MM.1S (cell line): ENCODE data around the gene SMG7.

ENCODE experiments used
- DNase-seq: peaks from one replicate; pipeline ENCODE4 v3.0.0-alpha.2; 2015
- H2AFZ ChIP-seq: fragments of 300-600 bp; sonication (generic); 2 replicates; pipeline ENCODE4 v1.6.0; 2016; ENCODE audit warnings: antibody characterized with exemption, low read length
- H3F3A ChIP-seq: fragments of 300-600 bp; sonication (generic); 2 replicates; pipeline ENCODE4 v1.6.1; 2016; ENCODE audit warnings: mild to moderate bottlenecking, antibody characterized with exemption, low read length, moderate library complexity, mixed read lengths; ENCODE audit not compliant: insufficient read depth
- H3K27ac ChIP-seq: fragments of 300-600 bp; sonication (generic); 2 replicates; pipeline ENCODE4 v1.5.1; 2016; ENCODE audit warnings: mild to moderate bottlenecking, low read length
- H3K27me3 ChIP-seq: fragments of 300-600 bp; sonication (generic); replicated peaks from 2 replicates; pipeline ENCODE4 v1.6.0; 2016; ENCODE audit warnings: low read length; ENCODE audit not compliant: insufficient read depth
- H3K36me3 ChIP-seq: fragments of 300-600 bp; sonication (generic); replicated peaks from 2 replicates; pipeline ENCODE4 v1.6.1; 2016; ENCODE audit warnings: mild to moderate bottlenecking, low read length, mixed read lengths; ENCODE audit not compliant: insufficient read depth
- H3K4me1 ChIP-seq: fragments of 300-600 bp; sonication (generic); 2 replicates; pipeline ENCODE4 v1.6.1; 2016; ENCODE audit warnings: low read length, mixed read lengths
- H3K4me2 ChIP-seq: fragments of 300-600 bp; sonication (generic); 2 replicates; pipeline ENCODE4 v1.6.0; 2016; ENCODE audit warnings: low read depth, low read length
- H3K4me3 ChIP-seq: fragments of 300-600 bp; sonication (generic); 2 replicates; pipeline ENCODE4 v1.5.1; 2016; ENCODE audit warnings: low read length, mixed read lengths
- H3K79me2 ChIP-seq: fragments of 300-600 bp; sonication (generic); 2 replicates; pipeline ENCODE4 v1.6.1; 2016; ENCODE audit warnings: mixed run types, low read length, mixed read lengths
- H3K9ac ChIP-seq: fragments of 300-600 bp; sonication (generic); 2 replicates; pipeline ENCODE4 v1.6.1; 2016; ENCODE audit warnings: low read length, mixed read lengths
- H3K9me2 ChIP-seq: fragments of 300-600 bp; sonication (generic); replicated peaks from 2 replicates; pipeline ENCODE4 v1.6.1; 2016; ENCODE audit warnings: mild to moderate bottlenecking, low read length, mixed read lengths; ENCODE audit not compliant: insufficient read depth
- H3K9me3 ChIP-seq: fragments of 300-600 bp; sonication (generic); replicated peaks from 2 replicates; pipeline ENCODE4 v1.6.1; 2016; ENCODE audit warnings: mild to moderate bottlenecking, low read length, mixed read lengths; ENCODE audit not compliant: insufficient read depth
- H4K20me1 ChIP-seq: fragments of 300-600 bp; sonication (generic); 2 replicates; pipeline ENCODE4 v1.6.1; 2016; ENCODE audit warnings: mild to moderate bottlenecking, low read length, moderate library complexity, mixed read lengths; ENCODE audit not compliant: insufficient read depth
- EZH2 ChIP-seq: fragments of 300-600 bp; sonication (generic); optimal IDR thresholded peaks from 2 replicates; pipeline ENCODE3; 2017; ENCODE audit warnings: low read depth, mild to moderate bottlenecking, antibody characterized with exemption, low read length, mixed read lengths
- EZH2phosphoT487 ChIP-seq: fragments of 300-600 bp; sonication (generic); IDR thresholded peaks from 2 replicates; pipeline ENCODE4 v1.6.1; 2018; ENCODE audit warnings: antibody characterized with exemption, low read length
- TF ChIP-seq, protein P1 (sequence below): fragments of 300-600 bp; sonication (generic); IDR thresholded peaks from 2 replicates; pipeline ENCODE4 v1.5.1; 2016; ENCODE audit warnings: antibody characterized with exemption, low read length, mixed read lengths

SMG7 gene

DNA sequence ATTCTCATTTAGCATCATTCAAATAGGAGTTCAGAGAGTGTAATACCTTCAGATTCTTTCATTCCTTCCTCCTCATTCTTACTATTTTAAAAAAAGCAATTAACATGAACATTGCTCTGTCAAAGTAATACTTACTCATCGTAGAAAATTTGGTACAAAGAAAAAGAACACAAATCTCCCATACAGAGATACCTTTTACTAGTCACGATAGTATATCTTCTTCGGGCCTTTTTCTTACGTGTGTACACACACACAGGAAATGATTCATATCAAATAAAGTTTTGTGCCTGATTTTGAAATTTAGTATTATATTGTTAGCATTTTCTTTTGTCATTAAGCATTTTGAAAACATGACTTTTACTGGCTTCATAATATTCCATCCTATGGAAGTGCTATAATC lies 65.1 kb downstream of the SMG7 start:
- Histone ChIP-seq H3K36me3 (peaks cover 29% of the 10 kb centered on the region), H3K4me2 (no peak overlapping the region), H2AFZ (no peak overlapping the region), H3K27ac (no peak overlapping the region), H4K20me1 (no peaks in the 10 kb centered on the region), H3K4me3 (no peak overlapping the region), H3K79me2 (peaks cover 6% of the 10 kb centered on the region; the same call in 1 of the 2 replicates), H3K9me2 (no peaks in the 10 kb centered on the region), H3K9ac (no peak overlapping the region), H3K27me3 (no peaks in the 10 kb centered on the region), H3K4me1 (peaks cover 10% of the 10 kb centered on the region), H3F3A (peaks cover 7% of the 10 kb centered on the region; the same call in 1 of the 2 replicates), H3K9me3 (no peaks in the 10 kb centered on the region)
- TF ChIP-seq EZH2 (no peak), EZH2phosphoT487 (no peak)
- TF ChIP-seq, protein P1, sequence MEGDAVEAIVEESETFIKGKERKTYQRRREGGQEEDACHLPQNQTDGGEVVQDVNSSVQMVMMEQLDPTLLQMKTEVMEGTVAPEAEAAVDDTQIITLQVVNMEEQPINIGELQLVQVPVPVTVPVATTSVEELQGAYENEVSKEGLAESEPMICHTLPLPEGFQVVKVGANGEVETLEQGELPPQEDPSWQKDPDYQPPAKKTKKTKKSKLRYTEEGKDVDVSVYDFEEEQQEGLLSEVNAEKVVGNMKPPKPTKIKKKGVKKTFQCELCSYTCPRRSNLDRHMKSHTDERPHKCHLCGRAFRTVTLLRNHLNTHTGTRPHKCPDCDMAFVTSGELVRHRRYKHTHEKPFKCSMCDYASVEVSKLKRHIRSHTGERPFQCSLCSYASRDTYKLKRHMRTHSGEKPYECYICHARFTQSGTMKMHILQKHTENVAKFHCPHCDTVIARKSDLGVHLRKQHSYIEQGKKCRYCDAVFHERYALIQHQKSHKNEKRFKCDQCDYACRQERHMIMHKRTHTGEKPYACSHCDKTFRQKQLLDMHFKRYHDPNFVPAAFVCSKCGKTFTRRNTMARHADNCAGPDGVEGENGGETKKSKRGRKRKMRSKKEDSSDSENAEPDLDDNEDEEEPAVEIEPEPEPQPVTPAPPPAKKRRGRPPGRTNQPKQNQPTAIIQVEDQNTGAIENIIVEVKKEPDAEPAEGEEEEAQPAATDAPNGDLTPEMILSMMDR = no peak
- no peak for DNase-seq

DNA sequence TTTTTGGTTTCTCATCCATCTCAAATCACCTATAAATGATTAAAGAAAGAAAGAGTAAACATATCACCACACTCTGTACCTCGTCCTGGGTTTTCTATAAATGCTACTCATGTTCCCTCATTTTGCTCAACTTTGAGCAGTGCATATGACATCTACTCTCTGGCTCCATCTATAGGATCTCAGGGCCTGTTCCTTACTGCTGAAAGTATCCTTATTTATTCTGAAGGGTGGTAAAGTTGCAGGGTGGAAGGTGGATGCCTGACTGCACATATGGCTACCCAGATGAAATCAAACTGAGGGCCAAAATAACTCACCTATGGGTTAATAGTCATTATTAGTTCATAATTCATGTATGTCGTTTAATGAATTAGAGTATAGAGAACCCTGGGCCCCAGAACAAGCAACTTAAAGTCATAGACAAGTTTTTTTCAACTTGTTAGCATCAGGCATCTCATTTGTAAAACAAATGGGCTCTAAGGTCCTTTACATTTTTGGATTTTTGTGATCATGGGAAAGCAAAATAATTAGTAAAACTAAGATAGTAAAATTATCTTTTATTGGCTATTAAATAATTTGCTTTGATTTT lies 71.4 kb downstream of the SMG7 start:
- Histone ChIP-seq H3K36me3 (peaks cover 41% of the 10 kb centered on the region), H3F3A (peaks cover 7% of the 10 kb centered on the region; the same call in 1 of the 2 replicates), H3K4me3 (no peak overlapping the region), H3K27me3 (no peaks in the 10 kb centered on the region), H3K4me1 (peaks cover 27% of the 10 kb centered on the region), H3K79me2 (peaks cover 16% of the 10 kb centered on the region), H3K9ac (no peak overlapping the region), H3K4me2 (no peak overlapping the region), H3K27ac (no peak overlapping the region), H2AFZ (no peak overlapping the region), H3K9me2 (no peaks in the 10 kb centered on the region), H4K20me1 (no peaks in the 10 kb centered on the region), H3K9me3 (no peaks in the 10 kb centered on the region)
- DNase-seq = peak; percentile 59
- TF ChIP-seq EZH2 (no peak), EZH2phosphoT487 (no peak)
- TF ChIP-seq, protein P1 = peak; percentile 83

DNA sequence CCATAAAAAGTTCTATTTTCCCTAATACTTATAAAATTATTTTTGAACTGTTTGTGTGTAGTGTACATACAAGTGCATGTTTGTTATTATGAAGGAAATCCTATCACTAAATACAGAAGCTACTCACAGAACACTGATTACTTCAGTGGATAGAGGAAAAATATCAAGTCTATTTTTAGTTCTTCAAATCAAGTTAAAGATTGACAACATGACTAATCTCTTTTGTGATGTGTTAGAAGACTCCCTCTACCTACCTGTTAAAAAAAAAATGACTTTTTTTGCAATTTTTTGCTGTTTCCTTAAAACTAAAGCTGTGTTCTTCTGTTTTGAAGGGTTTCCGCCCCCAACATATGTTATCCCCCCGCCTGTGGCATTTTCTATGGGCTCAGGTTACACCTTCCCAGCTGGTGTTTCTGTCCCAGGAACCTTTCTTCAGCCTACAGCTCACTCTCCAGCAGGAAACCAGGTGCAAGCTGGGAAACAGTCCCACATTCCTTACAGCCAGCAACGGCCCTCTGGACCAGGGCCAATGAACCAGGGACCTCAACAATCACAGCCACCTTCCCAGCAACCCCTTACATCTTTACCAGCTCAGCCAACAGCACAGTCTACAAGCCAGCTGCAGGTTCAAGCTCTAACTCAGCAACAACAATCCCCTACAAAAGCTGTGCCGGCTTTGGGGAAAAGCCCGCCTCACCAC lies 72.4 kb downstream of the SMG7 start:
- no peak for DNase-seq
- Histone ChIP-seq H3K36me3 (peaks cover 41% of the 10 kb centered on the region), H3K9me2 (no peaks in the 10 kb centered on the region), H3K4me2 (no peak overlapping the region), H4K20me1 (no peaks in the 10 kb centered on the region), H3K9ac (no peak overlapping the region), H3K27me3 (no peaks in the 10 kb centered on the region), H3K4me1 (peaks cover 27% of the 10 kb centered on the region), H3K9me3 (no peaks in the 10 kb centered on the region), H3F3A (peaks cover 7% of the 10 kb centered on the region; the same call in 1 of the 2 replicates), H2AFZ (no peak overlapping the region), H3K4me3 (no peak overlapping the region), H3K79me2 (peaks cover 16% of the 10 kb centered on the region), H3K27ac (no peak overlapping the region)
- TF ChIP-seq, protein P1 = no peak
- no peak for TF ChIP-seq EZH2phosphoT487
- no peak for TF ChIP-seq EZH2
